ENCODE data around the gene SENP3. TPM values are rescaled to one million over a fixed set of nuclear protein-coding genes. Genes with fewer than 3 reads are reported as not detected.

Gene SENP3
- total and polyA plus RNA-seq, 4 donors = 4.9 to 29.2 (median 19.7) TPM

DNA sequence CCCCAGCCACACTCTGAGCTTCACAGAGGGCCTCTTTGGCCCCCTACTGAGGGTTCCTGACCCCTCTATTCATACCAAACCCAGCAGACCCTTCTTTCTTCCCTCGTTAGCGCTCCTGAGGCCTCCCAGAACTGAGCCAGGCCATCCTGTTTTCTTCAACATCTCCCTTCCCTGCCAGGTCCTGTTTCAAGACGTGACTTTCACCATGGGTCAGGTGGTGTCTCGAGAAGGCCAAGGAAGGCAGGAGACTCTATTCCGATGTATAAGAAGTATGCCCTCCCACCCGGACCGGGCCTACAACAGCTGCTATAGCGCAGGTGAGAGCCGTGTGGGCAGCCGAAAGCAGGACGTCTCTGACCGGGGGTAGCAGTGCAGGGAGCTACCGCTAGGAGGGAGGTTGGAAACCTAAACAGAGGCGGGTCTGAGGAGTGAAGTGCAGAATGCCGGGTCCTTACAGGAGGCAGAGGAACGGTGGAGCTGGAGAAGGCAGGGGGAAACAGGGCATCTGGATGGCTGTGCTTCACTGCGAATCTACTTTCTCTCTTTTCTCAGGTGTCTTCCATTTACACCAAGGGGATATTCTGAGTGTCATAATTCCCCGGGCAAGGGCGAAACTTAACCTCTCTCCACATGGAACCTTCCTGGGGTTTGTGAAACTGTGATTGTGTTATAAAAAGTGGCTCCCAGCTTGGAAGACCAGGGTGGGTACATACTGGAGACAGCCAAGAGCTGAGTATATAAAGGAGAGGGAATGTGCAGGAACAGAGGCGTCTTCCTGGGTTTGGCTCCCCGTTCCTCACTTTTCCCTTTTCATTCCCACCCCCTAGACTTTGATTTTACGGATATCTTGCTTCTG is 1.3 kb upstream of the SENP3 start (continued):
- TF ChIP-seq, protein P1, sequence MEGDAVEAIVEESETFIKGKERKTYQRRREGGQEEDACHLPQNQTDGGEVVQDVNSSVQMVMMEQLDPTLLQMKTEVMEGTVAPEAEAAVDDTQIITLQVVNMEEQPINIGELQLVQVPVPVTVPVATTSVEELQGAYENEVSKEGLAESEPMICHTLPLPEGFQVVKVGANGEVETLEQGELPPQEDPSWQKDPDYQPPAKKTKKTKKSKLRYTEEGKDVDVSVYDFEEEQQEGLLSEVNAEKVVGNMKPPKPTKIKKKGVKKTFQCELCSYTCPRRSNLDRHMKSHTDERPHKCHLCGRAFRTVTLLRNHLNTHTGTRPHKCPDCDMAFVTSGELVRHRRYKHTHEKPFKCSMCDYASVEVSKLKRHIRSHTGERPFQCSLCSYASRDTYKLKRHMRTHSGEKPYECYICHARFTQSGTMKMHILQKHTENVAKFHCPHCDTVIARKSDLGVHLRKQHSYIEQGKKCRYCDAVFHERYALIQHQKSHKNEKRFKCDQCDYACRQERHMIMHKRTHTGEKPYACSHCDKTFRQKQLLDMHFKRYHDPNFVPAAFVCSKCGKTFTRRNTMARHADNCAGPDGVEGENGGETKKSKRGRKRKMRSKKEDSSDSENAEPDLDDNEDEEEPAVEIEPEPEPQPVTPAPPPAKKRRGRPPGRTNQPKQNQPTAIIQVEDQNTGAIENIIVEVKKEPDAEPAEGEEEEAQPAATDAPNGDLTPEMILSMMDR (IDR thresholded peaks at IDR 0.05; ENCODE audit: low read depth, low read length, missing input control) = peak; percentile 68
- TF ChIP-seq, protein P2, sequence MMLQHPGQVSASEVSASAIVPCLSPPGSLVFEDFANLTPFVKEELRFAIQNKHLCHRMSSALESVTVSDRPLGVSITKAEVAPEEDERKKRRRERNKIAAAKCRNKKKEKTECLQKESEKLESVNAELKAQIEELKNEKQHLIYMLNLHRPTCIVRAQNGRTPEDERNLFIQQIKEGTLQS (IDR thresholded peaks at IDR 0.05) = no peak

- WGBS = under 1% methylated on average over 32 of the region's 32 CpGs
- TF ChIP-seq, protein P1 (IDR thresholded peaks at IDR 0.05; ENCODE audit: low read depth, low read length, missing input control) = peak; percentile 94
- peak; percentile 22 to 53 for TF ChIP-seq HNF4A (conservative IDR thresholded peaks at IDR 0.05)
- no peak for TF ChIP-seq NR2F2 (IDR thresholded peaks at IDR 0.05)
- TF ChIP-seq FOXA2 (IDR thresholded peaks at IDR 0.05) = no peak
- peak; percentile 90 to 91 for TF ChIP-seq RAD21 (IDR thresholded peaks at IDR 0.05)
- TF ChIP-seq JUND (IDR thresholded peaks at IDR 0.05) = no peak
- TF ChIP-seq, protein P3, sequence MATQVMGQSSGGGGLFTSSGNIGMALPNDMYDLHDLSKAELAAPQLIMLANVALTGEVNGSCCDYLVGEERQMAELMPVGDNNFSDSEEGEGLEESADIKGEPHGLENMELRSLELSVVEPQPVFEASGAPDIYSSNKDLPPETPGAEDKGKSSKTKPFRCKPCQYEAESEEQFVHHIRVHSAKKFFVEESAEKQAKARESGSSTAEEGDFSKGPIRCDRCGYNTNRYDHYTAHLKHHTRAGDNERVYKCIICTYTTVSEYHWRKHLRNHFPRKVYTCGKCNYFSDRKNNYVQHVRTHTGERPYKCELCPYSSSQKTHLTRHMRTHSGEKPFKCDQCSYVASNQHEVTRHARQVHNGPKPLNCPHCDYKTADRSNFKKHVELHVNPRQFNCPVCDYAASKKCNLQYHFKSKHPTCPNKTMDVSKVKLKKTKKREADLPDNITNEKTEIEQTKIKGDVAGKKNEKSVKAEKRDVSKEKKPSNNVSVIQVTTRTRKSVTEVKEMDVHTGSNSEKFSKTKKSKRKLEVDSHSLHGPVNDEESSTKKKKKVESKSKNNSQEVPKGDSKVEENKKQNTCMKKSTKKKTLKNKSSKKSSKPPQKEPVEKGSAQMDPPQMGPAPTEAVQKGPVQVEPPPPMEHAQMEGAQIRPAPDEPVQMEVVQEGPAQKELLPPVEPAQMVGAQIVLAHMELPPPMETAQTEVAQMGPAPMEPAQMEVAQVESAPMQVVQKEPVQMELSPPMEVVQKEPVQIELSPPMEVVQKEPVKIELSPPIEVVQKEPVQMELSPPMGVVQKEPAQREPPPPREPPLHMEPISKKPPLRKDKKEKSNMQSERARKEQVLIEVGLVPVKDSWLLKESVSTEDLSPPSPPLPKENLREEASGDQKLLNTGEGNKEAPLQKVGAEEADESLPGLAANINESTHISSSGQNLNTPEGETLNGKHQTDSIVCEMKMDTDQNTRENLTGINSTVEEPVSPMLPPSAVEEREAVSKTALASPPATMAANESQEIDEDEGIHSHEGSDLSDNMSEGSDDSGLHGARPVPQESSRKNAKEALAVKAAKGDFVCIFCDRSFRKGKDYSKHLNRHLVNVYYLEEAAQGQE (IDR thresholded peaks at IDR 0.05) = no peak
- TF ChIP-seq FOXA1 (IDR thresholded peaks at IDR 0.05) = no peak
- TF ChIP-seq SP1 (IDR thresholded peaks at IDR 0.05) = peak; percentile 47
- peak; percentile 67 for TF ChIP-seq YY1 (IDR thresholded peaks at IDR 0.05)
- TF ChIP-seq, protein P2 (IDR thresholded peaks at IDR 0.05) = no peak
- TF ChIP-seq EGR1 (IDR thresholded peaks at IDR 0.05; ENCODE audit: low read depth in 2 of 2) = no peak
- no peak for TF ChIP-seq HNF4G (IDR thresholded peaks at IDR 0.05)
- TF ChIP-seq RXRA (IDR thresholded peaks at IDR 0.05) = peak in 1 of 2 donors; percentile 14
- TF ChIP-seq, protein P4, sequence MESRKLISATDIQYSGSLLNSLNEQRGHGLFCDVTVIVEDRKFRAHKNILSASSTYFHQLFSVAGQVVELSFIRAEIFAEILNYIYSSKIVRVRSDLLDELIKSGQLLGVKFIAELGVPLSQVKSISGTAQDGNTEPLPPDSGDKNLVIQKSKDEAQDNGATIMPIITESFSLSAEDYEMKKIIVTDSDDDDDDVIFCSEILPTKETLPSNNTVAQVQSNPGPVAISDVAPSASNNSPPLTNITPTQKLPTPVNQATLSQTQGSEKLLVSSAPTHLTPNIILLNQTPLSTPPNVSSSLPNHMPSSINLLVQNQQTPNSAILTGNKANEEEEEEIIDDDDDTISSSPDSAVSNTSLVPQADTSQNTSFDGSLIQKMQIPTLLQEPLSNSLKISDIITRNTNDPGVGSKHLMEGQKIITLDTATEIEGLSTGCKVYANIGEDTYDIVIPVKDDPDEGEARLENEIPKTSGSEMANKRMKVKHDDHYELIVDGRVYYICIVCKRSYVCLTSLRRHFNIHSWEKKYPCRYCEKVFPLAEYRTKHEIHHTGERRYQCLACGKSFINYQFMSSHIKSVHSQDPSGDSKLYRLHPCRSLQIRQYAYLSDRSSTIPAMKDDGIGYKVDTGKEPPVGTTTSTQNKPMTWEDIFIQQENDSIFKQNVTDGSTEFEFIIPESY (IDR thresholded peaks at IDR 0.05) = no peak
- no peak for TF ChIP-seq TAF1 (conservative IDR thresholded peaks at IDR 0.05)
- TF ChIP-seq, protein P5, sequence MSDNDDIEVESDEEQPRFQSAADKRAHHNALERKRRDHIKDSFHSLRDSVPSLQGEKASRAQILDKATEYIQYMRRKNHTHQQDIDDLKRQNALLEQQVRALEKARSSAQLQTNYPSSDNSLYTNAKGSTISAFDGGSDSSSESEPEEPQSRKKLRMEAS (IDR thresholded peaks at IDR 0.05) = peak; percentile 21
- no peak for TF ChIP-seq GABPA (IDR thresholded peaks at IDR 0.05 in 1 of 2, conservative IDR thresholded peaks at IDR 0.05 in 1 of 2)
- no peaks in the 10 kb centered on the region for H3K9me3 ChIP-seq (ENCODE audit: control insufficient read depth in 4 of 4, low read length in 3 of 4)
- H3K27ac ChIP-seq (ENCODE audit: low read depth in 1 of 2, low read length in 2 of 2) = peak overlapping the region; percentile 33 to 89
- H3K36me3 ChIP-seq (ENCODE audit: control insufficient read depth in 4 of 4, insufficient read depth in 3 of 4, low read depth in 1 of 4, low read length in 3 of 4) = peaks cover 4 to 20% (median 6%) of the 10 kb centered on the region in 4 donors
- peak overlapping the region; percentile 50 to 85 (median 73) for H3K4me3 ChIP-seq (ENCODE audit: low read depth in 1 of 3, low read length in 3 of 3)
- no peak overlapping the region for H3K9ac ChIP-seq (ENCODE audit: low read depth in 1 of 2, low read length in 2 of 2)
- H3K27me3 ChIP-seq (ENCODE audit: control insufficient read depth in 4 of 4, insufficient read depth in 4 of 4, low read length in 3 of 4) = no peaks in the 10 kb centered on the region
- peak; percentile 90 for DNase-seq (ENCODE audit: low spot score)
- H3K4me1 ChIP-seq (ENCODE audit: control insufficient read depth in 4 of 4, insufficient read depth in 4 of 4, low read length in 3 of 4) = peaks cover 10 to 55% (median 41%) of the 10 kb centered on the region in 4 donors
Measured at GRCh38 chr17:7561028-7561575, 617 bp upstream of the SENP3 start.

All from liver (tissue), 9 donors.